GM19372 (cell line): ENCODE results near the gene AIG1.
"Not testable (repeated sequence)": the region's sequence is repeated elsewhere in the genome, so short reads cannot be mapped to it uniquely, and the experiment has no call there.

ENCODE experiments used
- ATAC-seq: cut with Tn5 transposase; IDR thresholded peaks from one replicate; pipeline ENCODE4 v1.9.1; 2021; ENCODE audit warnings: mild to moderate bottlenecking, low read depth, moderate library complexity; ENCODE audit not compliant: unreplicated experiment

AIG1 gene

GRCh38 chr6:143159001-143159400 is 98.3 kb downstream of the AIG1 start:
- no peak for ATAC-seq

- ATAC-seq, result no peak
Observed at GRCh38 chr6:143160015-143160414, 99.3 kb downstream of the AIG1 start.

- no peak for ATAC-seq
Observed at GRCh38 chr6:143160439-143161220, 99.9 kb downstream of the AIG1 start.

GRCh38 chr6:143163621-143164020 is 102.9 kb downstream of the AIG1 start:
- ATAC-seq, result no peak

GRCh38 chr6:143164565-143165105 is 103.9 kb downstream of the AIG1 start:
- no peak for ATAC-seq

- ATAC-seq, result no peak
Observed at GRCh38 chr6:143165315-143165855, 104.7 kb downstream of the AIG1 start.

- ATAC-seq, result no peak
Observed at GRCh38 chr6:143166247-143166695, 105.6 kb downstream of the AIG1 start.

- no peak for ATAC-seq
Observed at GRCh38 chr6:143167224-143167623, 106.5 kb downstream of the AIG1 start.

- not testable (repeated sequence) for ATAC-seq
Observed at GRCh38 chr6:143168396-143168816, 107.7 kb downstream of the AIG1 start.

GRCh38 chr6:143169440-143169839 is 108.8 kb downstream of the AIG1 start:
- ATAC-seq, result no peak

GRCh38 chr6:143174516-143174915 is 113.8 kb downstream of the AIG1 start:
- ATAC-seq, result no peak

- ATAC-seq, result no peak
Observed at GRCh38 chr6:143174951-143175350, 114.3 kb downstream of the AIG1 start.

- no peak for ATAC-seq
Observed at GRCh38 chr6:143176090-143177021, 115.7 kb downstream of the AIG1 start.

- ATAC-seq, result no peak
Observed at GRCh38 chr6:143177706-143178105, 117.0 kb downstream of the AIG1 start.

GRCh38 chr6:143179096-143179495 is 118.4 kb downstream of the AIG1 start:
- ATAC-seq, result no peak

GRCh38 chr6:143179901-143180612 is 119.4 kb downstream of the AIG1 start:
- ATAC-seq, result no peak

- ATAC-seq, result no peak
Observed at GRCh38 chr6:143180826-143181225, 120.1 kb downstream of the AIG1 start.

GRCh38 chr6:143183666-143184065 is 123.0 kb downstream of the AIG1 start:
- no peak for ATAC-seq

- ATAC-seq, result no peak
Observed at GRCh38 chr6:143185288-143185687, 124.6 kb downstream of the AIG1 start.

- ATAC-seq, result no peak
Observed at GRCh38 chr6:143187238-143187923, 126.7 kb downstream of the AIG1 start.
